ENCODE measurements around the gene SLC8A1.

Gene SLC8A1

GRCh38 chr2:40420478-40420877 is 31.4 kb downstream of the SLC8A1 start:
- DNase-seq (ENCODE audit: low spot score) = no peak

DNA sequence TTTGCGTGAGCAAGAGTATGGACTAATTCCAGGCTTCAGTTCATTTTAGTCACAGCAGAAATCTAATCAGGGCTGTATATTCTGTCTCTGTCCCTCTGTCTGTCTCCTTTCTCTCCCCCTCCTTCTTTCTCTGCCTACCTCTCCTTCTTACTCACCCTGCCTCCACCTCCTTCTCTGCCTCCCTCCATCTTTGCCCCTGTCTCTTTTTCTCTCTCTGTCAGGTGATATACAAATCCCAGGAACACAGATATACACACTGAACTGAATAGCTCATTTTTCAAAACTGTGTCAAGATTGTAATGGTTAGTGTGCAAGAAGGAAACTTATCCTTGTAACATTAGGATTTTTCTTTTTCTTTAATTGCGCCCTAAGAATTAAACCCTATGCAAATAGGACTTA is 32.5 kb downstream of the SLC8A1 start:
- no peak for DNase-seq (ENCODE audit: low spot score)

- DNase-seq (ENCODE audit: low spot score) = no peak
These were observed 33.1 kb downstream of the SLC8A1 start for GRCh38 chr2:40418614-40419363.

GRCh38 chr2:40416486-40416885 is 35.4 kb downstream of the SLC8A1 start:
- no peak for DNase-seq (ENCODE audit: low spot score)

GRCh38 chr2:40415391-40415790 is 36.5 kb downstream of the SLC8A1 start:
- no peak for DNase-seq (ENCODE audit: low spot score)

DNA sequence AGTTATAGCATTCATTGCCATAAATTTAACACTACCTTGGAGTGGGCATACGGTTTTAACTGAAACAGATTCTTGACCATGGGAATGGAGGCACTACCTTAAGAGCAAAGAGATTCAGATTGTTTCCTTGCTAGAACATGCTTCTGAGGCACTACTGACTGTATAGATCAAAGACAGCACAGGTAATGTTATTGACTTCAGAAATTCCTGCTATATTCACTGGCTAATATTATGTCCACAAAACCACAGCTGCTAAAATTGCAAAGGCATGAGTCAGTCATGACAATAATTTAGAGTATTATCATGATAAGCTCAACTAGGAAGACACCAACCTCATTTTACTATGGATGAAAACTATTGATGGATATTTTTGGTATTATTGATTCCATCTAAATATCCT is 39.4 kb downstream of the SLC8A1 start:
- no peak for DNase-seq (ENCODE audit: low spot score)

GRCh38 chr2:40410695-40411094 is 41.2 kb downstream of the SLC8A1 start:
- DNase-seq (ENCODE audit: low spot score) = no peak

GRCh38 chr2:40409734-40410133 is 42.2 kb downstream of the SLC8A1 start:
- no peak for DNase-seq (ENCODE audit: low spot score)

GRCh38 chr2:40406485-40407289 is 45.2 kb downstream of the SLC8A1 start:
- no peak for DNase-seq (ENCODE audit: low spot score)

DNA sequence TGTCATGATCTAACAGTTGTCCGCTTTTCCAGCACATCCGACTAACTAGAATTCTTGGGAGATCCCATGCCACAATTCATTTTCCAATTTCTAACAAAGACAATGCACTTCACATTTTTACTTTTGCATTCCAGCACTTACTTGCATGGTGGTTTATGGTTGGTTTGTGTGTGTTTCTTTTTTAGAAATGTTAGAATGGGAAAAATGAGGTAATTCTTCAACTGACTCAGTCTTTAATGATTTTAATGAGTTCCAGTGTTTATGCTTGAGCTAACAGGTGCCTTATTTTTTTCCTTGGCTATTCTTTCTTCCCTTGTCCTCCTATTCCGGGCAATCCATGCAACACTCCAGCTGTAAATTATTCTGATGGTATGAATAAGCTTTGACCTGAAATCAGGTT is 46.4 kb downstream of the SLC8A1 start:
- no peak for DNase-seq (ENCODE audit: low spot score)

- no peak for DNase-seq (ENCODE audit: low spot score)
These were observed 47.4 kb downstream of the SLC8A1 start for GRCh38 chr2:40404517-40404916.

DNA sequence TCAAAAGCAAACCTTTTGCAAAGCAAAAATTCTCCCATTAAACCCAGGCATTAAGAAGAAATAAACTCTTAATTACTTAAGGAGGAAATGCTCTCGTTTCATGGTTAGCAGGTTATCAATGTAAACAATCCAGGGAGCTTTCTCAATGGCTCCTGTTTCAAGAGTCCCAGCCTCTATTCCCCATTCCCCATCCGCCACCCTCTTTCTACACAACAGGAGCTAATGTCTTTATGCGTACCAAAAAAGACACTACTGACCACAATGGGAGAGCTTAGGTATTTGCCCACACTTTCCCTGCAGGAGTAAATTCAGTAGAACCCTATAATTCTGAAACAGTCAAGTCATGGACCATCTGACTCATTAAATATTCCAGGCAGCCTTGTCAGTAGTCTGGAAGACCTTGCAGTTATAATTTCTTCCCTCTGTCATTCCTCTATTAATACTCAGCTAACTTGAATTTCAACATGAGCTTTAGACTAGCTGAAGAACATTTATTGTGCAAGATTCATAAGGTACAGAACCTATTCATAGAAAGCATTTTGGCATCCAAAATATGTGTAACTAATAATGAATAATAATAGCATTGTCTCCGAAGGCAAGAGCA is 48.6 kb downstream of the SLC8A1 start:
- no peak for DNase-seq (ENCODE audit: low spot score)

GRCh38 chr2:40401896-40402295 is 50.0 kb downstream of the SLC8A1 start:
- no peak for DNase-seq (ENCODE audit: low spot score)

DNA sequence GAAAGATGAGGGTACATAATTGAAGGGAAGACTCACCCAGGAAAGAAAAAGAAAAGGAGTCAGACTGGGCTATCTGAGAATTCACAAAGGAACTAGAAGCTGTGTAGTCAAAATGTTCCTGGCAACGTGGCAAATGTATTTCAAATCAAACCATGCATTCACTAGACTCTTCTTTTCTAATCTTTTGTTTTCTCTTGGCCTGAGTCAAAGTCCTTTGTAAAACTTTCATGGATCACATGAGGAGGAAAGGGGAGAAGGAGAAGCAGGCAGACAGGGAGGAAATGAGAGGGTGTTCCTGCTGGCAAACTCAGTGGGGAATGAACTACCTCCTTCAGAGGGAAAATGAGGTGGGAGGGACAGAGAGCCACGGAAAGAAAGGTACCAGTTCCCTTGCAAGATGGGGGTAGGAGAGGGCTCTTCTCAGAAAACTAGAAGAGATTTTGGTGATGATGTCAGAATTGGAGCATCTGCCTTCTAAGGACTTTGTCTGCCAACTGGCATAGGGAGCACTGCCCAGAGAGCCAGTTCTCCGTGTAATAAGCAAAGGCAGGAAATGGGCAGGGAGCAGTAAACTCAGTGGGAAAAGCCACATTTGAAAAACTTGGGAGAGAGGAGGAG is 51.4 kb downstream of the SLC8A1 start:
- no peak for DNase-seq (ENCODE audit: low spot score)

- DNase-seq (ENCODE audit: low spot score) = no peak
These were observed 54.1 kb downstream of the SLC8A1 start for GRCh38 chr2:40397765-40398164.

- DNase-seq (ENCODE audit: low spot score) = no peak
These were observed 55.8 kb downstream of the SLC8A1 start for GRCh38 chr2:40396124-40396523.

- no peak for DNase-seq (ENCODE audit: low spot score)
These were observed 56.5 kb downstream of the SLC8A1 start for GRCh38 chr2:40395169-40396073.

DNA sequence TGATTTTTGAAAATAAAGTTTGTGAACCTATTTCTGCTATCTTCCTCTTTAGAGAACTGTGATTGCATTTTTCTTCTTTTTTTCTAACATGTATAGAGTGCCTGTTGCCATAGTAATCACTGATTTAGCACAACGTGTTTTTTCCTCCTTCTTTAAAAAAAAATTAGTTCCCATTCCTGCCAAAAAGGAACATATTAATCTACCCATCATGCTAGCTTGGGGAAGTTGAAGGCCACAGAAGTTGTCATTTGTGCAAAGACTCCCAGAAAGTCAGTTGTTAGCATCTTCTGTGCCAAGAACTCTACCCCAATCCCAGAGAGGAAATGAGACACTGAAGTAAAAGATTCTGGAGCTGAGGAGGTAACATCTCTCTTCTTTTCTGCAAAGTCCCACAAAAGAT is 57.3 kb downstream of the SLC8A1 start:
- no peak for DNase-seq (ENCODE audit: low spot score)

DNA sequence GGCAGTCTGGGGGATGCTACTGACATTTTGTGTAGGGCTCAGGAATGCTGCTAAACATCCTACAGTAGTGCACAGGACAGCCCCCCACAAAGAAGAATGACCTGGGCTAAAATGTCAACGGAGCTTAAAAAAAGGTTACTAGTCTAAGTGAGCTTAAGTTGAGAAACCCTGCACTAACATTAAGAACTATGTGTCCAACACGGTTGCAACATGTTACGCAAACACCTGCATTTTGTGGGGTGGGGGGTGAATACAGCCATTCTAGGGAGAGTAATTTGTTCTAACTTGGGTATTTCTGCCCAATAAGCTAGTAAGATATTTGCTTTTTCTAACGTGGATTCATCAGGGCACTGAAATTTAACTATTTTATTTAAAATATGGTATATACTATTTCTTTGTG is 57.9 kb downstream of the SLC8A1 start:
- no peak for DNase-seq (ENCODE audit: low spot score)

DNA sequence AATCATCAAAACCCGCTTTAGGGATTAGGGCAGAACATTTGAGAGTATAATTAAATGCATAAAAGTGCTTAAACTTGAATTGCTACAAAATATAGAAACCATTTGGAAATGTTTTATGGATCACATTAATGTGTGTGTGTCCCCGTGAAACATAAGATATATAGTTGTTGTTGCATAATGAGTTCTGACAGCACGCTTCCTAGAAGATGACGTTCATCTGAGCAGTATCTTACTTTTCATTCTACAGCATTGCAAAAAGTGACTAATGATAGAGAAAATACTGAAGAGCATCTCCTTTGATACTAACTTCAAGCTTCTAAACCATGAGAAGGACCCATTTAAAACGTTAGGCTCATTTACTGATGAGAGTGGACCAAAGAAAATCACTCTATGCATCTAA is 63.7 kb downstream of the SLC8A1 start:
- no peak for DNase-seq (ENCODE audit: low spot score)

- DNase-seq (ENCODE audit: low spot score) = no peak
These were observed 65.7 kb downstream of the SLC8A1 start for GRCh38 chr2:40386177-40386576.

DNA sequence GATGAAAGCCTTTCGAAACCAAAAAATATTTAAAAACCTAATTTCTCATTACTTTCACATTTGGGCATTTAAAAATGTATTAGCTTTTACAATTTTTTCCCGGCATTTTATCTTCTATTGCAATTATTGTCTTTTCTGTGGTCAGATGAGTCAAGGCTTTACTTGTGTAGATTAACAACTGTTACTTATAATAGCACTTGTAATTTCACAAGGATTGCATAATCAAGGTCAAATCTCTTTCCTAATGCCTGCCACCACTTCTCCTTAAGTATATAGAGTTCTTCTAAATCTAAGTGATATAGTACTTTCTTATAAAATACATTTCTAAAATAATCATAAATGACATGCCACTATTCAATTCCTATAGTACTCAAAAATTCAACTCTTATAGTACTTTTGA is 67.2 kb downstream of the SLC8A1 start:
- DNase-seq (ENCODE audit: low spot score) = no peak

Data from hematopoietic multipotent progenitor cell treated with erythropoietin and hydrocortisone succinate and interleukin-3 and kit ligand, for 15 days (in vitro differentiated cells).